Measurements from ENCODE around the gene RACGAP1. TPM values are rescaled to one million over a fixed set of nuclear protein-coding genes. Genes with fewer than 3 reads are reported as not detected.

The RACGAP1 gene
- total RNA-seq, 2 donors from 2014 or later = 49.6 to 96.6 TPM

- Histone ChIP-seq H3K4me3 (ENCODE audit: low read length) (no peak overlapping the region), H3K36me3 (ENCODE audit: control insufficient read depth, insufficient read depth, low read length) (no peaks in the 10 kb centered on the region), H3K27ac (ENCODE audit: low read depth, low read length) (no peak overlapping the region), H3K27me3 (ENCODE audit: control insufficient read depth, insufficient read depth, low read length, poor library complexity, severe bottlenecking) (peaks cover 64% of the 10 kb centered on the region), H3K4me1 (ENCODE audit: control insufficient read depth, insufficient read depth, low read length) (peaks cover 5% of the 10 kb centered on the region), H3K9me3 (ENCODE audit: control insufficient read depth, low read length) (no peaks in the 10 kb centered on the region), H3K9ac (ENCODE audit: extremely low read depth, low read length, poor library complexity, severe bottlenecking) (no peak overlapping the region)
- TF ChIP-seq CTCF (conservative IDR thresholded peaks at IDR 0.05) = no peak
- Mint-ChIP-seq H3K36me3 (ENCODE audit: low read depth) (no peaks in the 10 kb centered on the region), H3K4me1 (peaks cover 17% of the 10 kb centered on the region), H3K9me3 (no peaks in the 10 kb centered on the region), H3K27ac (no peak overlapping the region), H3K4me3 (no peak overlapping the region), H3K27me3 (ENCODE audit: insufficient read depth) (peaks cover 91% of the 10 kb centered on the region)
- WGBS, 2 experiments (ENCODE audit: insufficient coverage in 1 of 2, insufficient read length in 1 of 2) = 83 to 88% methylated on average over 33 to 53 of the region's 53 CpGs
- DNase-seq = peak; percentile 81
Measured at GRCh38 chr12:49954863-49955830, 70.1 kb downstream of the RACGAP1 start.

DNA sequence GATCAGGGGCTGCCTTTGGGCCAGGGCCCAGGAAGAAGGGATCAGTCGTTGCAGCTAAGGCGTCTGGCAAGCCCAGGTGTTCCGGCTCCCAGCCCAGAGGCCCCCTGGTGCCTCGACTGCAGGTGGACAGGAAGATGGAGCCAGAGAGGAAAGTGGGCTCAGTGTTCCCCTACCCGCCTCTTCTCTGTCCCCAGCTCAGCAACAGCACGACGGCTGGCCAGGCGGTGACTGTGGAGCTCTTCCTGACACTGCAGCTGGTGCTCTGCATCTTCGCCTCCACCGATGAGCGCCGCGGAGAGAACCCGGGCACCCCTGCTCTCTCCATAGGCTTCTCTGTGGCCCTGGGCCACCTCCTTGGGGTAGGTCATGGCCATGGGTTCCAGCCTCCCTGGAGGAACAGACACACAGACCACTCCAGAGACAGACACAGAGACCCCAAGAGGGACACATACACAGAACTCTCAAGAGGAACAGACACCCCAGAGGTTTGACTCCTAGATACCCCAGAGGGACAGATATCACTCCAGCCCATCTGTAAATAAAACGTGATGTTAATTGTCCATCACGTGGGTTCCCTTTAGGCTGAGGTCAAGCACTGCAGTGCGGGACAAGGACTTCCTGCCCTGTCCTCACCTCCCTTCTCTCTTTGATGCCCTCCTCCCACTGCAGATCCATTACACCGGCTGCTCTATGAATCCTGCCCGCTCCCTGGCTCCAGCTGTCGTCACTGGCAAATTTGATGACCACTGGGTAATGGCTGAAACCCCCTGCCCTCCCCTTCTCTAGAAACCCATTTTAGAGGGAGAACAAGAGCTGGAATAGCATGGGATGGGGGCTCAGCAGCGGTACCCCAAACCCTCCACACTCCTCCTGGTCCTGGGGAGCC lies 71.1 kb downstream of the RACGAP1 start:
- no peak for TF ChIP-seq CTCF (conservative IDR thresholded peaks at IDR 0.05)
- Histone ChIP-seq H3K4me3 (ENCODE audit: low read length) (no peak overlapping the region), H3K4me1 (ENCODE audit: control insufficient read depth, insufficient read depth, low read length) (peaks cover 5% of the 10 kb centered on the region), H3K27me3 (ENCODE audit: control insufficient read depth, insufficient read depth, low read length, poor library complexity, severe bottlenecking) (peaks cover 62% of the 10 kb centered on the region), H3K9ac (ENCODE audit: extremely low read depth, low read length, poor library complexity, severe bottlenecking) (no peak overlapping the region), H3K27ac (ENCODE audit: low read depth, low read length) (no peak overlapping the region), H3K9me3 (ENCODE audit: control insufficient read depth, low read length) (no peaks in the 10 kb centered on the region), H3K36me3 (ENCODE audit: control insufficient read depth, insufficient read depth, low read length) (no peaks in the 10 kb centered on the region)
- no peak overlapping the region for H3K27ac Mint-ChIP-seq
- 90 to 93% methylated on average over 9 to 21 of the region's 21 CpGs for WGBS, 2 experiments (ENCODE audit: insufficient coverage in 1 of 2, insufficient read length in 1 of 2)
- peak; percentile 61 for DNase-seq
- no peaks in the 10 kb centered on the region for H3K9me3 Mint-ChIP-seq
- no peaks in the 10 kb centered on the region for H3K36me3 Mint-ChIP-seq (ENCODE audit: low read depth)
- H3K4me1 Mint-ChIP-seq = peaks cover 9% of the 10 kb centered on the region
- H3K4me3 Mint-ChIP-seq = no peak overlapping the region
- peaks cover 91% of the 10 kb centered on the region for H3K27me3 Mint-ChIP-seq (ENCODE audit: insufficient read depth)

DNA sequence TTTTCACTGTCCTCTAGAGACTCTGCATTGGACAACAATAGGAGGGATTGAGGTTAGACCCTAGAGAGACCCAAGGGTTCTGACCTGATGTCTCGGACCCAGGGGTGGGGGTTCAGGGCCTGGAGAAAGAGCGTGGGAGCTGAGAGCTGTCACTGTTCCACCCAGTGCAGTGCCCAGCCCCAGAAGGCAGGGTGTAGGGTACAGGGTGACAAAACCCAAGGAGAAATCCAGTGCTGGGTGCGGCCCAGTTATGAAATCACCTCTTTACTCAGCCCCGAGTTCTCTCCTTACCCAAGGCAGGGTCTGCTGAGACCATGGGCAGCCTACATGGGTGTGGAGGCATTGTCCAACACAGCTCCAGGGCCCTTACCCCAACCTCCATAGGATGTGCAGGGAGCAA lies 72.1 kb downstream of the RACGAP1 start:
- Mint-ChIP-seq H3K27me3 (ENCODE audit: insufficient read depth) (peaks cover 91% of the 10 kb centered on the region), H3K4me3 (no peak overlapping the region), H3K27ac (no peak overlapping the region), H3K36me3 (ENCODE audit: low read depth) (no peaks in the 10 kb centered on the region), H3K4me1 (peaks cover 9% of the 10 kb centered on the region), H3K9me3 (no peaks in the 10 kb centered on the region)
- Histone ChIP-seq H3K4me3 (ENCODE audit: low read length) (no peak overlapping the region), H3K27me3 (ENCODE audit: control insufficient read depth, insufficient read depth, low read length, poor library complexity, severe bottlenecking) (peaks cover 62% of the 10 kb centered on the region), H3K9ac (ENCODE audit: extremely low read depth, low read length, poor library complexity, severe bottlenecking) (no peak overlapping the region), H3K4me1 (ENCODE audit: control insufficient read depth, insufficient read depth, low read length) (peaks cover 5% of the 10 kb centered on the region), H3K9me3 (ENCODE audit: control insufficient read depth, low read length) (no peaks in the 10 kb centered on the region), H3K27ac (ENCODE audit: low read depth, low read length) (no peak overlapping the region), H3K36me3 (ENCODE audit: control insufficient read depth, insufficient read depth, low read length) (no peaks in the 10 kb centered on the region)
- DNase-seq = no peak
- 93 to 100% methylated on average over 1 to 4 of the region's 4 CpGs for WGBS, 2 experiments (ENCODE audit: insufficient coverage in 1 of 2, insufficient read length in 1 of 2)
- TF ChIP-seq CTCF (conservative IDR thresholded peaks at IDR 0.05) = no peak

Data from endodermal cell (in vitro differentiated cells).